KMS-11 (cell line): ENCODE results near the gene THEMIS.

Source experiments
- H2AFZ ChIP-seq: fragments of 200-600 bp; sonication (generic); 2 replicates; pipeline ENCODE4 v1.6.1; 2016; ENCODE audit warnings: antibody characterized with exemption, mixed run types, low read depth
- H3K27ac ChIP-seq: fragments of 200-600 bp; sonication (generic); 2 replicates; pipeline ENCODE4 v1.6.1; 2016; ENCODE audit warnings: mild to moderate bottlenecking, mixed run types
- H3K27me3 ChIP-seq: fragments of 200-600 bp; sonication (generic); 2 replicates; pipeline ENCODE4 v1.6.1; 2017; ENCODE audit warnings: mild to moderate bottlenecking, low read depth, mixed run types, moderate library complexity; ENCODE audit not compliant: insufficient read depth
- H3K36me3 ChIP-seq: fragments of 200-600 bp; sonication (generic); 2 replicates; pipeline ENCODE4 v1.6.1; 2017; ENCODE audit warnings: mild to moderate bottlenecking, mixed run types; ENCODE audit not compliant: insufficient read depth
- H3K4me1 ChIP-seq: fragments of 200-600 bp; sonication (generic); 2 replicates; pipeline ENCODE4 v1.6.1; 2016; ENCODE audit warnings: mild to moderate bottlenecking, low read depth, mixed run types; ENCODE audit not compliant: poor library complexity, severe bottlenecking
- H3K4me2 ChIP-seq: fragments of 200-600 bp; sonication (generic); 2 replicates; pipeline ENCODE4 v1.7.0; 2016; ENCODE audit warnings: mild to moderate bottlenecking, mixed run types
- H3K4me3 ChIP-seq: fragments of 200-600 bp; sonication (generic); IDR thresholded peaks from 2 replicates; pipeline ENCODE4 v1.6.1; 2017; ENCODE audit warnings: low read depth, low read length, mixed read lengths; ENCODE audit not compliant: insufficient read depth
- H3K79me2 ChIP-seq: fragments of 200-600 bp; sonication (generic); 2 replicates; pipeline ENCODE4 v1.6.1; 2016; ENCODE audit warnings: low read depth, mixed run types; ENCODE audit not compliant: insufficient read depth
- H3K9ac ChIP-seq: fragments of 200-600 bp; sonication (generic); 2 replicates; pipeline ENCODE4 v1.6.1; 2016; ENCODE audit warnings: mild to moderate bottlenecking, mixed run types
- H4K20me1 ChIP-seq: fragments of 200-600 bp; sonication (generic); 2 replicates; pipeline ENCODE4 v1.6.1; 2016; ENCODE audit warnings: mild to moderate bottlenecking, mixed run types; ENCODE audit not compliant: insufficient read depth
- CTCF ChIP-seq: fragments of 200-600 bp; sonication (generic); conservative IDR thresholded peaks from 2 replicates; pipeline ENCODE4 v1.6.1; 2017; ENCODE audit warnings: low read depth, mild to moderate bottlenecking, antibody characterized with exemption, low read length, moderate library complexity, mixed read lengths

Gene THEMIS

GRCh38 chr6:127900935-127901334 lies at the start of gene THEMIS:
TSS of gene THEMIS (minus strand) at chr6:127901058. CDS start at chr6:127900932, 126 bp downstream.
- no peaks in the 10 kb centered on the region; the same call in 1 of the 2 replicates for H3K36me3 ChIP-seq
- no peak within 1 kb of the TSS for H2AFZ ChIP-seq
- H3K27me3 ChIP-seq: no peaks in the 10 kb centered on the region
- H3K27ac ChIP-seq: peak within 1 kb of the TSS; percentile 96
- peaks cover 54% of the 10 kb centered on the region for H3K79me2 ChIP-seq
- H3K9ac ChIP-seq: peak within 1 kb of the TSS; percentile 94
- H3K4me1 ChIP-seq: peaks cover 36% of the 10 kb centered on the region
- peak within 1 kb of the TSS; percentile 75 for H3K4me2 ChIP-seq
- no peak for TF ChIP-seq CTCF
- H3K4me3 ChIP-seq: no peak within 1 kb of the TSS
- H4K20me1 ChIP-seq: no peaks in the 10 kb centered on the region

GRCh38 chr6:127949251-127949650 lies 48.4 kb upstream of the THEMIS start:
- H2AFZ ChIP-seq: no peak overlapping the region
- H3K4me2 ChIP-seq: no peak overlapping the region
- no peaks in the 10 kb centered on the region for H4K20me1 ChIP-seq
- no peaks in the 10 kb centered on the region for H3K36me3 ChIP-seq
- TF ChIP-seq CTCF: no peak
- H3K27ac ChIP-seq: no peak overlapping the region
- H3K9ac ChIP-seq: no peak overlapping the region
- H3K4me3 ChIP-seq: no peak overlapping the region
- H3K27me3 ChIP-seq: no peaks in the 10 kb centered on the region
- H3K4me1 ChIP-seq: peaks cover 8% of the 10 kb centered on the region
- H3K79me2 ChIP-seq: no peaks in the 10 kb centered on the region

- H3K79me2 ChIP-seq: no peaks in the 10 kb centered on the region
- no peaks in the 10 kb centered on the region for H3K27me3 ChIP-seq
- peaks cover 5% of the 10 kb centered on the region for H3K4me1 ChIP-seq
- H3K4me3 ChIP-seq: no peak overlapping the region
- no peak overlapping the region for H3K4me2 ChIP-seq
- no peak overlapping the region for H3K27ac ChIP-seq
- H4K20me1 ChIP-seq: no peaks in the 10 kb centered on the region
- H3K9ac ChIP-seq: no peak overlapping the region
- H2AFZ ChIP-seq: no peak overlapping the region
- TF ChIP-seq CTCF: no peak
- no peaks in the 10 kb centered on the region for H3K36me3 ChIP-seq
Measured at GRCh38 chr6:127946388-127946787, 45.5 kb upstream of the THEMIS start.

GRCh38 chr6:127945434-127946097 lies 44.7 kb upstream of the THEMIS start:
- no peaks in the 10 kb centered on the region for H3K4me1 ChIP-seq
- H3K9ac ChIP-seq: no peak overlapping the region
- no peak overlapping the region for H3K4me3 ChIP-seq
- TF ChIP-seq CTCF: no peak
- H3K36me3 ChIP-seq: no peaks in the 10 kb centered on the region
- no peak overlapping the region for H3K27ac ChIP-seq
- H3K79me2 ChIP-seq: no peaks in the 10 kb centered on the region
- H3K4me2 ChIP-seq: no peak overlapping the region
- no peak overlapping the region for H2AFZ ChIP-seq
- no peaks in the 10 kb centered on the region for H3K27me3 ChIP-seq
- no peaks in the 10 kb centered on the region for H4K20me1 ChIP-seq
